GM04503 (cell line): ENCODE measurements around the gene PLPP2.

Experiments
- DNase-seq: peaks from one replicate; pipeline ENCODE4 v3.0.0-alpha.2; 2012; ENCODE audit warnings: low read depth

The PLPP2 gene

DNA sequence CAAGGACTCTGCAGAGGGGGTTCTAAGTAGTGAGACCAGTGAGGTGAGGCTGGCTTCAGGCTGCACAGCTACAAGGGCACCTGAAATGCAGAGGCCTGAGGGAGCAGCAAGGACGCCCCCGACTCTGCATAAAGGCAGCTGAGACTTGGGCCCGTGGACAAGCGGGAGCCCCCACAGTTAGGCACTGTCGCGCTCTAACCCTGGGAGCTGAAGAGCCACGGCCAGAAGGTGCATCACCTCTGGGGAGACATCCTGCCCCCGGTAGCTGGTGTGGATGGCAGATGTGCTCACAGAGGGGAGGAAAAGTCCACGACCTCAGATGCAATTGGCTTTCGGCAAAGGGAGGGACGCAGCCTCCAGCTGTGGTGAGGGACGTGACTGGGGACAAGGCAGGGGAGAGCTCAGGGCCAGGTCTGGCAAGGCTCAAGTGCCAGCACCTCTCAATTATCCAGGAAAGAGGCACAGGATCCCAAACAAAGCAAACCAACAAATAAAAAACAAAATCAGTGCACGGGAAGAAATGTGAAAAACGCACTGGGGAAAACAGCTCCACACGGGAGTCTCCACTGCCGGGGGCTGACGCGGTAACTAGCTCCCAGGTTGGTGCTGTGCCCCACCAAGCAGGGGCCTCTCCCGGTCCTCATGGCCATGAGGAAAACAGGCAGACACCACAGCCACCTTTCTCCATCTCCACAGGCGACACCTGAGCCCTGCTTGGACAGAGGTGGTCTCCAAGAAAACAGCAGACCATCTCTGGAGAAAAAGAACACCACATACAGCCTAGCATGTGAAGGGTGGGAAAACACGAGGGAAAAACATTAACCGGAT, 23.0 kb upstream of the PLPP2 start:
- DNase-seq = no peak

- no peak for DNase-seq
Observed at GRCh38 chr19:313169-313987, 22.2 kb upstream of the PLPP2 start.

DNA sequence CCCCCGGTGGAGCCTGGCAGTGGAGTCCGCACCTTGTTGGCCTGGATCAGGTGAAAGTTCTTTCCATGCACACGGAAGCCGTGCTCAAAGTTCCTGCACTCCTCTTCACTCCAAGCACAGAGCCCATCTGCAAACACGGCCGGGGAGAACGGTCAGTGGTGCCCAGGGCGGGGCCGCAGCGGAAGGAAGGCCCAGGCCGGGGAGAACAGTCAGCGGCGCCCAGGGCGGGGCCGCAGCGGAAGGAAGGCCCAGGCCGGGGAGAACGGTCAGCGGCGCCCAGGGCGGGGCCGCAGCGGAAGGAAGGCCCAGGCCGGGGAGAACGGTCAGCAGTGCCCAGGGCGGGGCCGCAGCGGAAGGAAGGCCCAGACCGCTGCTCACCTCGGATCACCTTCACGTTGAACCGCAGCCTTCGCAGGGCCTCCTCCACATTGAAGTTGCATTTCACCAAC, 20.6 kb upstream of the PLPP2 start:
- no peak for DNase-seq

DNA sequence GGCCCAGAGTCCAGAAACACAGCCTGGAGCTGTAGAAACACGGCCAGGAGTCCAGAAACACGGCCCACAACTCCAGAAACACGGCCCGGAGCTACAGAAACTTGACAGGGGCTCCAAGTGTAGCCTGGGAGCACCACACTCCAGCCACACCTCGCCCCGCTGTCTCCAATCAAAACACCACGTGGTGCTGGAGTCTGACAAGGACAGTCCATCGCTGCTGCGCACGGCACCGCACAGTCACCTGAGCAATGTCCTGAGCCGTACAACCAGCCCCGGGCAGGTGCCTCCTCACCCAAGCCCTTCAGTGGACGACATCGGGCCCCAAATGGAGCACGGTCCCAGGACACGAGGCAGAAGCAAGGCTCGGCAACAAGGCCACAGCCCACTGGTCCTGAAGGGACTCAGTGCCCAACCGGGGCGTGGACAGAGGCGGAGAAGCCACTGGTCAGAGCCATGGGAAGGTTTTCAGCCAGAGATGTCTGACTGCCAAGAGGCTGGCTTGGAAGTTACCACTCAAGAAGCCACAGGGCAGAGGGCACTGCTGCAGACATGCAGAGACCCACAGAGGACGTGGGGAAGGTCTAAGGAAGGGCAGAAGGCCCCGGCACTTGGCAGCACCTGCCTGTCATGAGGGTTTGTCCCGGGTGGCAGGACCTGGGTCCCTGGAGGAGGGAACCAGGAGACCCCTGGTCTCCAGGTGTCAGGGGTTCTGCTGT, 19.7 kb upstream of the PLPP2 start:
- no peak for DNase-seq

DNA sequence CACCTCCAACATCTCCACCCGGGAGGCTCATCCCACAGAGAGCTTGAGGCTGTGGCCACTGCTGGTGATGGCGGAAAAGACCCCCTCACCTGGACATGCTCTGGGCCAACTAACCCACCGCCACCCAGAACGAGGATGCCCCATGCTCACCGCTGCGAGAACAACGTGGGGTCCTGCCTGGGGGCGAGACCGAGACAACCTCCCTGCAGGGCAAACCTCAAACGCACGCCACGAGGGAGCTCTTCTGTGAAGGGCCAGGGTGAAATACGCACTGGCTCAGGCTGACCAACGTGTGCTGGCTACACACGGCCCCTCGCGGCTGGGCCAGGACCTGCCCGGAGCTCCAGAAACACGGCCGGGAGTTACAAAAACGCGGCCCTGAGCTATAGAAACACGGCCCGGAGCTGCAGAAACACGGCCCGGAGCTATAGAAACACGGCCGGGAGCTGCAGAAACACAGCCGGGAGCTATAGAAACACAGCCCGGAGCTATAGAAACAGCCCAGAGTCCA, 19.0 kb upstream of the PLPP2 start:
- DNase-seq = no peak

GRCh38 chr19:309206-309565, 18.0 kb upstream of the PLPP2 start:
- DNase-seq = no peak

DNA sequence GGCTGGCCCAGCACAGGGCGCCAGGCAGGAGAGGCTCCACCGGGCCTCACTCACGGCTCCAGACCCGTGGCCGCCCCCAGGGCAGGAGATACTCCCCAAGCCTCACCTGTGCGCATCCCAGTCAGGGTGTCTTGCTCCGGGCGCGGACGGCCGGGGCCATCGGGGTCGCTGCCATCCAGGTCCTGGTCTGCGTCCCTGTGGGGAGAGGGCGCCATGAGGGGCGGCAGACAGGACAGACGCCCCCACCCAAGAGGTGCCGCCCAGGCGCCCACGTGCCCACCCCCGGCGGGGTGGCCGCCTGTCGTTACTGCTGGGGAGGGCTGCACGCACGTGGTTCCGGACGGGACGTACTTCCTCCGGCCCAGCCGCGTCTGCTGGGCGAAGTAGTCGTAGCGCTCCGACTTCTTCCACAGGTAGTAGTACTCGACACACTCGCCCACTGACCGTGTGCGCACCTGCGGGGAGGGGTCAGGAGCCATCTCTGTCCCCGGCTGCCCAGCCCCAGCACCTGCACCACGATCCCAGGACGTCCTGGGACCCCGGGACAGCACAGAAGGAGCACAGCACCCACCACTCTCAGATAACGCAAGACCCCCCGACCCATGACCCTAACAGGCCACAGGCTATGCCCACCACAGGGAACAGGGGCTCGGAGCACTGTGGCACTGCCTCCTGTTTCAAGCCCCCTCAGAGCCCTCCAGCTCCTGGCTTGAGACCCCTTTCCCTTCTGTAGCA, 17.4 kb upstream of the PLPP2 start:
- no peak for DNase-seq

DNA sequence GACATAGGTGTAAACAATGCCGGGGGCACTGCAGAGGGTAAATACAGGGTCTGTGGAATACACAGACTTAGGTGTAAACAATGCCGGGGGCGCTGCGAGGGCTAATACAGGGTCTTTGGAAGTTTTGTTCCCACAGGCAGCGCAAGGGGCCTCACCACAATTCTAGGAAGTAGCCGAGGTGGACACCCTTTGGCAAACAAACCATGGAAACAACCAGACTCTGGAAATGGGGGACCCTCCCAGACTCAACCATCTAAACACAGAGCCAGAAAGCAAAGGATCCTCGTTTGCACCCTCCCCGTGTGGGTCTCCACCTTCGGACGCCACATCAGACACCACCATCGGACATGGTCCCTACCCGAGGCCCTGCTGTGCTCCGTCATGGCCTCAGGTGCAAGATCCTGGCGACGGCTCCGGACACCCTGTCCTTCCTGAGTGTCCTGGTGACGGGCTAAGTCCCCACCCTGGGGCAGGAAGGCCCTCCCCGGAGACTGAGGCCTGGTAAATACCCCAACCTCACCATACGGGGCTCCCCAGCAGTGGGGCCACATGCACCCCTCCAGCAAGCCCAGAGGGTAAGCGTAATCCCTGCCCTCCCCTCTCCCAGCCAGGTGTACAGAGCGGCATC, 16.7 kb upstream of the PLPP2 start:
- DNase-seq = no peak

GRCh38 chr19:307111-307531, 15.9 kb upstream of the PLPP2 start:
- no peak for DNase-seq

GRCh38 chr19:306151-306900, 15.1 kb upstream of the PLPP2 start:
- no peak for DNase-seq

GRCh38 chr19:305240-306150, 14.3 kb upstream of the PLPP2 start:
- no peak for DNase-seq

DNA sequence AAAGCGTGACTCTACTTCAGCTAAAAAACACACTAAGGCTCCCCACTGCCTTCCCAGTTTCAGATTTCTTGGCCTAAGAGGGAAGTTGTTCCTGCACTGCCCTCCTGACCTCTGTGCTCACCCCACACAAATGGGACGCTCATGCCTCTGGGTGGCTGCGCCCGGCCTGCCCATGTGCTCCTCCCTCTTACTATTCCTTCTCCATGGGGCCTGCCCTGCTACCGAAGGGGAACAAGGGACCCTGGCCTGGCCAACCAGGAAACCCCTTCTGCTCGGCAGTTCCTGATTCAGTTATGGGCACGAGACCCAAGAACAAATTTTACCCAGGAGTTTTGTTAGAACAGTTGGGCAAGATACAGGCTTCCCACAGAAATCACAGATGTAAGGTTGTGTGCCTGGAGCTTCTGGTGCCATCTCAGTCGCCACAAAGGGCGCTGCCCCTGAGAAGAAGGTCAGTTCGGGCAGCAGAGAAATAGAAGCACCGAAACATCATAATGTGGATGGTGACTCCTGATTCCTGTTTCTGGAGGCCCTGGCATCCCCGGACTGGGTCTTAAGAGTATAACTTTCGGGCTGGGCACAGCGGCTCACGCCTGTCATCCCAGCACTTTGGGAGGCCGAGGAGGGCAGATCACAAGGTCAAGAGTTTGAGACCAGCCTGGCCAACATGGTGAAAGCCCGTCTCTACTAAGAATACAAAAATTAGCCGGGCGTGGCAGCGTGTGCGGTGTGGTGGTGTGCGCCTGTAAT, 5.4 kb upstream of the PLPP2 start:
- DNase-seq = no peak

GRCh38 chr19:295687-296370, 4.6 kb upstream of the PLPP2 start:
- no peak for DNase-seq

DNA sequence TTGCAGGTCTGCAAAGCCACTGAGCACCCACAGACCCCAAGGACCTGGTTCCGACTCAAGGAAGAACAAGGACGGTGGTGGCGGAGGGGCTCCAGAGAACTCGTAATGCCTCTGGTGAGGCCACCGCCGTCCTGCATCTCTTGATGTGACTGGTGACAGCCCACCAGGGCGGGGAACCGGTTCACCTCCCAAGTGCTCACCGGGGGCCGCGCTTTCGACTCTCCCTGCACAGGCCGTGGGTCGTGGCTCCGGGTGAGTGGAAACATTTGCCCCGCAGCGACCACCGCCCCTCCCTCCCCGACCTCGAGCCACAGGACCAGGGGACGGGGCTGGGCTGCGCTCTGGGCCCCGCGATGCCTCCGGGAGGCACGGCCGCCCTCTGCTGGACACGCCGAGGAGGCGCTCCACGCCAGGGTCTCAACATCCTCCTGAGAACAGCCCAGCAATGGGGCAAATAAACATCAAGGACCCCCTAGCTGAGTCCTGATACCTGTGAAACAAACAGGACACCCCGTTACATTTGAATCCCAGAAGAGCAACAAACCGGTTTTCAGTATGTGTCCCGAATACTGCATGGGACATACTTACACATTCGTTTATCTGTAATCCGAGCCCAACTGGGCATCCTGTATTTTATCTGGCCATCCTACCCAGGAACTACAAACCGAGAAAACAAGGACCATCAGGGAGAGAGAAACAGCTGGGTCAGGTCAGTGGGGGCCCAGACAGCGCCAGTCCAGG, 3.9 kb upstream of the PLPP2 start:
- no peak for DNase-seq

- DNase-seq = no peak
Observed at GRCh38 chr19:294341-294945, 3.2 kb upstream of the PLPP2 start.

DNA sequence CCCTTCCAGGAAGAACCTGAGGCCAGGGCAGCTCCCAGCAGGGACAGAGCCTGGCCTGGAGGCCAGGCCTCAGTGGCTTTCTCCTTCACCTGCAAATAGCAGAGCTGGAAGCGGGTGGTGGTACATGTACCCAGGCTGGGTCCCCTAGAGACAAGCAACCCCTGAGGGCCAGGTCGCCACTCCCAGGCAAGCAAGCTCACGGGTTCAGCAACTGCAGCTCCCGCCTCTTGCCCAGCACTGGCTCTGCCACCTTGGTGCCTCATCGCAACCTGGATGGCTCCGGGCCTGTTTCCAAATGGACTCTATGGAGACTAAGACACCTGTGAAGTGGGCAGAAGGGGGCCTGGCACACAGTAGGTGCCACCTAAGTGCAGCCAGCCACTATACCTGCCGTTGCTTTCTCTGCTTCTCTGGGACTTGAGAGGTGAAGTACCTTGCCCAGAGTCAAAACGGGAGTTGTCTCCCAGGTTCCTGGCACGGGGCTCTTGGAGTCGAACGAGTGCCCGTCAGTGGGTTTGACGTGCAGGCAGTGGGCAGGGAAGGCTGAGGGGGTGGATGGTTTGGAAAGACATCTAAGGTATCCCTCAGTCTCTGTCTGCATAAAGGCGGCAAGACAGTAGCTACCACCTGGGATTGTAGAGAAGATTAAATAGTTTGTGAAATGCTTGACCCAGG, 2.4 kb upstream of the PLPP2 start:
- no peak for DNase-seq
